ENCODE data around the gene PTPN22. TPM values are rescaled to one million over a fixed set of nuclear protein-coding genes. Genes with fewer than 3 reads are reported as not detected.
A peak's percentile ranks its signal among the peaks of the same experiment; 100 is the strongest.

Gene PTPN22
- total RNA-seq, 2 donors from 2014 or later, result 3.7 to 5.9 TPM

- intact Hi-C loops (cut with DNase I), result no loop called here
- Histone ChIP-seq H3K27ac (no peak overlapping the region), H3K4me3 (no peak overlapping the region), H3K9ac (ENCODE audit: low read depth in 2 of 2, low read length in 2 of 2) (no peak overlapping the region), H3K36me3 (no peaks in the 10 kb centered on the region), H3K4me1 (no peaks in the 10 kb centered on the region), H3K9me3 (no peaks in the 10 kb centered on the region), H3K27me3 (no peaks in the 10 kb centered on the region)
- TF ChIP-seq CTCF (IDR thresholded peaks at IDR 0.05), result no peak
- no peak for DNase-seq
Measured at GRCh38 chr1:113846391-113847035, 25.0 kb downstream of the PTPN22 start.

GRCh38 chr1:113836534-113836933 lies 35.0 kb downstream of the PTPN22 start:
- Histone ChIP-seq H3K27ac (no peak overlapping the region), H3K4me1 (no peaks in the 10 kb centered on the region), H3K36me3 (no peaks in the 10 kb centered on the region), H3K9me3 (no peaks in the 10 kb centered on the region), H3K9ac (ENCODE audit: low read depth in 2 of 2, low read length in 2 of 2) (no peak overlapping the region), H3K27me3 (no peaks in the 10 kb centered on the region), H3K4me3 (no peak overlapping the region)
- no peak for DNase-seq
- intact Hi-C loops (cut with DNase I), result loop anchor here (2.0 to 10.0 kb wide), 2 partner anchors 68 to 128 kb away; partner anchors contain the start of genes AP4B1 and DCLRE1B
- TF ChIP-seq CTCF (IDR thresholded peaks at IDR 0.05), result no peak

- Histone ChIP-seq H3K9ac (ENCODE audit: low read depth in 2 of 2, low read length in 2 of 2) (no peak overlapping the region), H3K36me3 (no peaks in the 10 kb centered on the region), H3K4me1 (no peaks in the 10 kb centered on the region), H3K27ac (no peak overlapping the region), H3K27me3 (no peaks in the 10 kb centered on the region), H3K4me3 (no peak overlapping the region), H3K9me3 (no peaks in the 10 kb centered on the region)
- DNase-seq, result no peak
- TF ChIP-seq CTCF (IDR thresholded peaks at IDR 0.05), result peak; percentile 52
- intact Hi-C loops (cut with DNase I), result loop anchor here (2.0 to 10.0 kb wide), 2 partner anchors 69 to 129 kb away; partner anchors contain the start of genes AP4B1 and DCLRE1B
Measured at GRCh38 chr1:113835686-113836290, 35.7 kb downstream of the PTPN22 start.

GRCh38 chr1:113834716-113835115 lies 36.8 kb downstream of the PTPN22 start:
- no peak for TF ChIP-seq CTCF (IDR thresholded peaks at IDR 0.05)
- no peaks in the 10 kb centered on the region for H3K9me3 ChIP-seq
- no peaks in the 10 kb centered on the region for H3K36me3 ChIP-seq
- no peaks in the 10 kb centered on the region for H3K27me3 ChIP-seq
- H3K4me3 ChIP-seq, result no peak overlapping the region
- intact Hi-C loops (cut with DNase I), result loop anchor here (10.0 kb wide), 1 partner anchor 130 kb away; no protein-coding TSS in a partner anchor
- DNase-seq, result no peak
- H3K4me1 ChIP-seq, result no peaks in the 10 kb centered on the region
- H3K9ac ChIP-seq (ENCODE audit: low read depth in 2 of 2, low read length in 2 of 2), result no peak overlapping the region
- no peak overlapping the region for H3K27ac ChIP-seq

- Histone ChIP-seq H3K36me3 (no peaks in the 10 kb centered on the region), H3K9me3 (no peaks in the 10 kb centered on the region), H3K4me1 (no peaks in the 10 kb centered on the region), H3K9ac (ENCODE audit: low read depth in 2 of 2, low read length in 2 of 2) (no peak overlapping the region), H3K4me3 (no peak overlapping the region), H3K27ac (no peak overlapping the region), H3K27me3 (no peaks in the 10 kb centered on the region)
- DNase-seq, result no peak
- intact Hi-C loops (cut with DNase I), result loop anchor here (10.0 kb wide), 1 partner anchor 135 kb away; no protein-coding TSS in a partner anchor
- TF ChIP-seq CTCF (IDR thresholded peaks at IDR 0.05), result no peak
Measured at GRCh38 chr1:113830039-113830438, 41.5 kb downstream of the PTPN22 start.

Data from colonic mucosa (tissue), 4 donors.